Mucosa of rectum (tissue), 2 donors: ENCODE measurements around the gene TMEM60.

ENCODE experiments used
- H3K27ac ChIP-seq, 2 donors: one replicate each; pipeline ENCODE4 v1.7.0; 2013; ENCODE audit warnings: inconsistent platforms in 2 of 2, low read depth in 2 of 2, low read length in 2 of 2
- H3K27me3 ChIP-seq, 2 donors: one replicate each; pipeline ENCODE4 v1.7.0; 2013; ENCODE audit warnings: low read length in 2 of 2; ENCODE audit not compliant: control insufficient read depth in 2 of 2, insufficient read depth in 2 of 2
- H3K36me3 ChIP-seq, 2 donors: one replicate each; pipeline ENCODE4 v1.7.0; 2013; ENCODE audit warnings: low read length in 2 of 2; ENCODE audit not compliant: control insufficient read depth in 2 of 2, insufficient read depth in 2 of 2
- H3K4me1 ChIP-seq, 2 donors: one replicate each; pipeline ENCODE4 v1.7.0; 2013; ENCODE audit warnings: low read length in 2 of 2, mild to moderate bottlenecking in 1 of 2; ENCODE audit not compliant: control insufficient read depth in 2 of 2, insufficient read depth in 2 of 2
- H3K4me3 ChIP-seq, 2 donors: one replicate each; pipeline ENCODE4 v1.7.0; 2013; ENCODE audit warnings: low read length in 2 of 2
- H3K9ac ChIP-seq, 2 donors: one replicate each; pipeline ENCODE4 v1.7.0; 2013; ENCODE audit warnings: low read length in 2 of 2, low read depth in 1 of 2, mild to moderate bottlenecking in 1 of 2
- H3K9me3 ChIP-seq, 2 donors: one replicate each; pipeline ENCODE4 v1.7.0; 2013; ENCODE audit warnings: low read length in 2 of 2; ENCODE audit not compliant: control insufficient read depth in 2 of 2
- donor health status: healthy.
- donor health status: Normal muscosa, but diverticular disease.

TMEM60 gene

GRCh38 chr7:77813180-77813579, 14.9 kb upstream of the TMEM60 start:
- Histone ChIP-seq H3K9me3 (no peaks in the 10 kb centered on the region), H3K4me3 (no peak overlapping the region), H3K9ac (no peak overlapping the region), H3K27ac (no peak overlapping the region), H3K4me1 (no peaks in the 10 kb centered on the region), H3K27me3 (no peaks in the 10 kb centered on the region), H3K36me3 (no peaks in the 10 kb centered on the region)

GRCh38 chr7:77812290-77812685, 14.1 kb upstream of the TMEM60 start:
- H3K27ac ChIP-seq, result no peak overlapping the region
- H3K9me3 ChIP-seq, result peaks cover 0 to under 1% of the 10 kb centered on the region in 2 donors

GRCh38 chr7:77811516-77812289, 13.5 kb upstream of the TMEM60 start:
- Histone ChIP-seq H3K4me1 (no peaks in the 10 kb centered on the region), H3K27me3 (no peaks in the 10 kb centered on the region), H3K9me3 (peaks cover 0 to 4% of the 10 kb centered on the region in 2 donors), H3K36me3 (no peaks in the 10 kb centered on the region), H3K27ac (no peak overlapping the region), H3K4me3 (no peak overlapping the region), H3K9ac (no peak overlapping the region)

More at GRCh38 chr7:77812290-77812685, 14.1 kb upstream of the TMEM60 start:
- H3K4me3 ChIP-seq, result no peak overlapping the region
- H3K36me3 ChIP-seq, result no peaks in the 10 kb centered on the region
- H3K9ac ChIP-seq, result no peak overlapping the region
- H3K27me3 ChIP-seq, result no peaks in the 10 kb centered on the region
- no peaks in the 10 kb centered on the region for H3K4me1 ChIP-seq

GRCh38 chr7:77808517-77808916, 10.3 kb upstream of the TMEM60 start:
- Histone ChIP-seq H3K9ac (no peak overlapping the region), H3K4me1 (no peaks in the 10 kb centered on the region), H3K27ac (no peak overlapping the region), H3K27me3 (no peaks in the 10 kb centered on the region), H3K36me3 (no peaks in the 10 kb centered on the region), H3K9me3 (peaks cover 0 to 4% of the 10 kb centered on the region in 2 donors), H3K4me3 (no peak overlapping the region)

- no peak overlapping the region for H3K4me3 ChIP-seq
- no peaks in the 10 kb centered on the region for H3K36me3 ChIP-seq
- H3K9me3 ChIP-seq, result peaks cover 0 to 4% of the 10 kb centered on the region in 2 donors
- H3K9ac ChIP-seq, result no peak overlapping the region
- H3K27ac ChIP-seq, result no peak overlapping the region
- H3K4me1 ChIP-seq, result no peaks in the 10 kb centered on the region
- H3K27me3 ChIP-seq, result no peaks in the 10 kb centered on the region
These were observed 8.2 kb upstream of the TMEM60 start for GRCh38 chr7:77806425-77806824.

- no peaks in the 10 kb centered on the region for H3K36me3 ChIP-seq
- no peaks in the 10 kb centered on the region for H3K27me3 ChIP-seq
- H3K9me3 ChIP-seq, result peaks cover 0 to 4% of the 10 kb centered on the region in 2 donors
- no peak overlapping the region for H3K27ac ChIP-seq
- H3K4me3 ChIP-seq, result no peak overlapping the region
- H3K9ac ChIP-seq, result no peak overlapping the region
- peaks cover 12 to 13% of the 10 kb centered on the region in 2 donors for H3K4me1 ChIP-seq
These were observed 4.5 kb upstream of the TMEM60 start for GRCh38 chr7:77802557-77803405.

GRCh38 chr7:77800730-77801129, 2.5 kb upstream of the TMEM60 start:
- Histone ChIP-seq H3K9ac (no peak overlapping the region), H3K9me3 (no peaks in the 10 kb centered on the region), H3K4me3 (peak overlapping the region in 1 of 2 donors; percentile 91), H3K36me3 (no peaks in the 10 kb centered on the region), H3K27ac (peak overlapping the region in 1 of 2 donors; percentile 94), H3K4me1 (peaks cover 23 to 26% of the 10 kb centered on the region in 2 donors), H3K27me3 (no peaks in the 10 kb centered on the region)

- Histone ChIP-seq H3K27ac (peak overlapping the region in 1 of 2 donors; percentile 94), H3K27me3 (no peaks in the 10 kb centered on the region), H3K9ac (peak overlapping the region in 1 of 2 donors; percentile 24), H3K4me3 (peak overlapping the region; percentile 38 to 91), H3K36me3 (no peaks in the 10 kb centered on the region), H3K4me1 (peaks cover 23 to 26% of the 10 kb centered on the region in 2 donors), H3K9me3 (no peaks in the 10 kb centered on the region)
These were observed 1.9 kb upstream of the TMEM60 start for GRCh38 chr7:77800158-77800557.

- Histone ChIP-seq H3K27me3 (no peaks in the 10 kb centered on the region), H3K9ac (peak overlapping the region; percentile 84 to 88), H3K27ac (peak overlapping the region; percentile 84 to 94), H3K4me1 (peaks cover 23 to 30% of the 10 kb centered on the region in 2 donors), H3K36me3 (peaks cover 0 to under 1% of the 10 kb centered on the region in 2 donors), H3K4me3 (peak overlapping the region; percentile 91 to 95), H3K9me3 (no peaks in the 10 kb centered on the region)
These were observed 1.1 kb upstream of the TMEM60 start for GRCh38 chr7:77799078-77799964.
